Neural cell (in vitro differentiated cells): Measurements from ENCODE around the gene TM9SF2. TPM values are rescaled to one million over a fixed set of nuclear protein-coding genes. Genes with fewer than 3 reads are reported as not detected.

Experiments used
- H2AFZ ChIP-seq: fragments of 200-600, 300-800 bp; sonication (generic), shearing (Covaris generic); 2 replicates; pipeline ENCODE4 v1.6.0; 2014; ENCODE audit warnings: low read depth, mild to moderate bottlenecking, antibody characterized with exemption, low read length, moderate library complexity
- H3F3A ChIP-seq: fragments of 200-600 bp; shearing (Covaris generic); 2 replicates; pipeline ENCODE4 v1.6.1; 2016; ENCODE audit warnings: mild to moderate bottlenecking, moderate library complexity, mixed read lengths, antibody characterized with exemption, low read length; ENCODE audit not compliant: insufficient read depth, poor library complexity, severe bottlenecking
- H3K27ac ChIP-seq: fragments of 200-600, 300-800 bp; sonication (generic), shearing (Covaris generic); 2 replicates; pipeline ENCODE4 v1.5.1; 2014; ENCODE audit warnings: mild to moderate bottlenecking, low read length, moderate library complexity
- H3K27me3 ChIP-seq: fragments of 300-800, 200-600 bp; sonication (generic), shearing (Covaris generic); 2 replicates; pipeline ENCODE4 v1.6.0; 2014; ENCODE audit warnings: mild to moderate bottlenecking, low read depth, low read length, moderate library complexity; ENCODE audit not compliant: insufficient read depth
- H3K36me3 ChIP-seq: fragments of 300-800, 200-600 bp; sonication (generic), shearing (Covaris generic); 2 replicates; pipeline ENCODE4 v1.5.1; 2014; ENCODE audit warnings: mild to moderate bottlenecking, antibody characterized with exemption, low read length, moderate library complexity; ENCODE audit not compliant: insufficient read depth
- H3K4me2 ChIP-seq: fragments of 300-800, 200-600 bp; sonication (generic), shearing (Covaris generic); 2 replicates; pipeline ENCODE4 v1.6.0; 2014; ENCODE audit warnings: mild to moderate bottlenecking, low read length
- H3K4me3 ChIP-seq: fragments of 300-800, 200-600 bp; sonication (generic), shearing (Covaris generic); 2 replicates; pipeline ENCODE4 v1.5.1; 2014; ENCODE audit warnings: mild to moderate bottlenecking, low read length, moderate library complexity
- H3K79me2 ChIP-seq: fragments of 200-600 bp; shearing (Covaris generic); replicated peaks from 2 replicates; pipeline ENCODE4 v1.6.0; 2014; ENCODE audit warnings: mild to moderate bottlenecking, low read length, moderate library complexity; ENCODE audit not compliant: insufficient read depth
- H3K9ac ChIP-seq: fragments of 300-800, 200-600 bp; sonication (generic), shearing (Covaris generic); 2 replicates; pipeline ENCODE4 v1.6.1; 2016; ENCODE audit warnings: mild to moderate bottlenecking, low read length, mixed read lengths
- H3K9me2 ChIP-seq: fragments of 200-600 bp; shearing (Covaris generic); 2 replicates; pipeline ENCODE4 v1.6.1; 2016; ENCODE audit warnings: mild to moderate bottlenecking, low read length, mixed read lengths; ENCODE audit not compliant: insufficient read depth
- H3K9me3 ChIP-seq: fragments of 200-600, 300-800 bp; sonication (generic), shearing (Covaris generic); 2 replicates; pipeline ENCODE4 v1.6.1; 2016; ENCODE audit warnings: mild to moderate bottlenecking, mixed run types, low read length, moderate library complexity, mixed read lengths
- H4K20me1 ChIP-seq: fragments of 200-600 bp; shearing (Covaris generic); 2 replicates; pipeline ENCODE4 v1.6.1; 2016; ENCODE audit warnings: mild to moderate bottlenecking, mixed run types; ENCODE audit not compliant: insufficient read depth
- EP300 ChIP-seq: fragments of 450-650 bp; conservative IDR thresholded peaks from 2 replicates; pipeline ENCODE4 v1.6.1; 2014; ENCODE audit warnings: antibody characterized with exemption, mild to moderate bottlenecking, moderate library complexity; ENCODE audit not compliant: poor library complexity, severe bottlenecking
- EZH2 ChIP-seq: fragments of 200-600, 300-800 bp; shearing (Covaris generic), sonication (generic); IDR thresholded peaks from 2 replicates; pipeline ENCODE4 v1.6.1; 2014; ENCODE audit warnings: antibody characterized with exemption, low read length, borderline replicate concordance, mild to moderate bottlenecking; ENCODE audit not compliant: insufficient read depth, poor library complexity, severe bottlenecking
- MXI1 ChIP-seq: fragments of 450-650 bp; conservative IDR thresholded peaks from 2 replicates; pipeline ENCODE4 v1.6.1; 2014; ENCODE audit warnings: antibody characterized with exemption, mild to moderate bottlenecking; ENCODE audit not compliant: poor library complexity, severe bottlenecking
- POLR2AphosphoS5 ChIP-seq: IDR thresholded peaks from 2 replicates; pipeline ENCODE4 v1.6.1; 2012
- RAD21 ChIP-seq: fragments of 450-650 bp; conservative IDR thresholded peaks from 2 replicates; pipeline ENCODE4 v1.6.1; 2014; ENCODE audit warnings: antibody characterized with exemption, mild to moderate bottlenecking, moderate library complexity
- SMC3 ChIP-seq: fragments of 450-650 bp; conservative IDR thresholded peaks from 2 replicates; pipeline ENCODE4 v1.6.1; 2014; ENCODE audit warnings: antibody characterized with exemption, mild to moderate bottlenecking, moderate library complexity; ENCODE audit not compliant: poor library complexity
- TAF1 ChIP-seq: IDR thresholded peaks from 2 replicates; pipeline ENCODE4 v1.6.1; 2012; ENCODE audit warnings: low read depth
- polyA plus RNA-seq: library from polyadenylated mRNA; depleted of rRNA; stranded (reverse); fragments of >200 nt; gene quantifications from 2 replicates; pipeline ENCODE4 v1.2.3, GENCODE V29; 2014
- TF ChIP-seq, protein P1 (sequence below): fragments of 450-650 bp; IDR thresholded peaks from 2 replicates; pipeline ENCODE4 v1.5.1; 2014; ENCODE audit warnings: antibody characterized with exemption, mild to moderate bottlenecking, moderate library complexity; ENCODE audit not compliant: poor library complexity, severe bottlenecking
- TF ChIP-seq, protein P2 (sequence below): IDR thresholded peaks from 2 replicates; pipeline ENCODE4 v1.6.1; 2012; ENCODE audit warnings: borderline replicate concordance

The TM9SF2 gene
- polyA plus RNA-seq, 1 donor from 2014 or later = 128 TPM

DNA sequence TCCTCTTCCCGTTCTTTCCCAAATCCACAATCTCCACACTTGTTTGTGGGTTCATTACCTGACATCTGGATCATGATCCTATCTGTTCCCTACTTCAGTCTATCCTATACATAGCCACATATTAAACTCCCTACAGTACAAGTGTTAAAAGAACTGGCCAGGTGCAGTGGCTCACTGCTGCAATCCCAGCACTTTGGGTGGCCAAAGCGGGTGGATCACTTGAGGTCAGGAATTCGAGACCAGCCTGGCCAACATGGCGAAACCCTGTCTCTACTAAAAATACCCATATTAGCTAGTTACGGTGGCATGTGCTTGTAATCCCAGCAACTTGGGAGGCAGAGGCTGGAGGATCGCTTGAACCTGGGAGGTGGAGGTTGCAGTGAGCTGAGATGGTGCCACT, 88.3 kb downstream of the TM9SF2 start:
- Histone ChIP-seq H2AFZ (no peak overlapping the region), H3K9me3 (no peaks in the 10 kb centered on the region), H3K4me3 (no peak overlapping the region), H3F3A (no peaks in the 10 kb centered on the region), H3K27me3 (no peaks in the 10 kb centered on the region), H3K4me2 (no peak overlapping the region), H3K36me3 (no peaks in the 10 kb centered on the region), H3K9ac (no peak overlapping the region), H3K79me2 (no peaks in the 10 kb centered on the region), H3K27ac (no peak overlapping the region), H3K9me2 (no peaks in the 10 kb centered on the region), H4K20me1 (no peaks in the 10 kb centered on the region)
- TF ChIP-seq EZH2 (no peak), SMC3 (no peak), MXI1 (no peak), RAD21 (no peak), EP300 (no peak), POLR2AphosphoS5 (no peak), TAF1 (no peak)
- TF ChIP-seq, protein P1, sequence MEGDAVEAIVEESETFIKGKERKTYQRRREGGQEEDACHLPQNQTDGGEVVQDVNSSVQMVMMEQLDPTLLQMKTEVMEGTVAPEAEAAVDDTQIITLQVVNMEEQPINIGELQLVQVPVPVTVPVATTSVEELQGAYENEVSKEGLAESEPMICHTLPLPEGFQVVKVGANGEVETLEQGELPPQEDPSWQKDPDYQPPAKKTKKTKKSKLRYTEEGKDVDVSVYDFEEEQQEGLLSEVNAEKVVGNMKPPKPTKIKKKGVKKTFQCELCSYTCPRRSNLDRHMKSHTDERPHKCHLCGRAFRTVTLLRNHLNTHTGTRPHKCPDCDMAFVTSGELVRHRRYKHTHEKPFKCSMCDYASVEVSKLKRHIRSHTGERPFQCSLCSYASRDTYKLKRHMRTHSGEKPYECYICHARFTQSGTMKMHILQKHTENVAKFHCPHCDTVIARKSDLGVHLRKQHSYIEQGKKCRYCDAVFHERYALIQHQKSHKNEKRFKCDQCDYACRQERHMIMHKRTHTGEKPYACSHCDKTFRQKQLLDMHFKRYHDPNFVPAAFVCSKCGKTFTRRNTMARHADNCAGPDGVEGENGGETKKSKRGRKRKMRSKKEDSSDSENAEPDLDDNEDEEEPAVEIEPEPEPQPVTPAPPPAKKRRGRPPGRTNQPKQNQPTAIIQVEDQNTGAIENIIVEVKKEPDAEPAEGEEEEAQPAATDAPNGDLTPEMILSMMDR = no peak
- TF ChIP-seq, protein P2, sequence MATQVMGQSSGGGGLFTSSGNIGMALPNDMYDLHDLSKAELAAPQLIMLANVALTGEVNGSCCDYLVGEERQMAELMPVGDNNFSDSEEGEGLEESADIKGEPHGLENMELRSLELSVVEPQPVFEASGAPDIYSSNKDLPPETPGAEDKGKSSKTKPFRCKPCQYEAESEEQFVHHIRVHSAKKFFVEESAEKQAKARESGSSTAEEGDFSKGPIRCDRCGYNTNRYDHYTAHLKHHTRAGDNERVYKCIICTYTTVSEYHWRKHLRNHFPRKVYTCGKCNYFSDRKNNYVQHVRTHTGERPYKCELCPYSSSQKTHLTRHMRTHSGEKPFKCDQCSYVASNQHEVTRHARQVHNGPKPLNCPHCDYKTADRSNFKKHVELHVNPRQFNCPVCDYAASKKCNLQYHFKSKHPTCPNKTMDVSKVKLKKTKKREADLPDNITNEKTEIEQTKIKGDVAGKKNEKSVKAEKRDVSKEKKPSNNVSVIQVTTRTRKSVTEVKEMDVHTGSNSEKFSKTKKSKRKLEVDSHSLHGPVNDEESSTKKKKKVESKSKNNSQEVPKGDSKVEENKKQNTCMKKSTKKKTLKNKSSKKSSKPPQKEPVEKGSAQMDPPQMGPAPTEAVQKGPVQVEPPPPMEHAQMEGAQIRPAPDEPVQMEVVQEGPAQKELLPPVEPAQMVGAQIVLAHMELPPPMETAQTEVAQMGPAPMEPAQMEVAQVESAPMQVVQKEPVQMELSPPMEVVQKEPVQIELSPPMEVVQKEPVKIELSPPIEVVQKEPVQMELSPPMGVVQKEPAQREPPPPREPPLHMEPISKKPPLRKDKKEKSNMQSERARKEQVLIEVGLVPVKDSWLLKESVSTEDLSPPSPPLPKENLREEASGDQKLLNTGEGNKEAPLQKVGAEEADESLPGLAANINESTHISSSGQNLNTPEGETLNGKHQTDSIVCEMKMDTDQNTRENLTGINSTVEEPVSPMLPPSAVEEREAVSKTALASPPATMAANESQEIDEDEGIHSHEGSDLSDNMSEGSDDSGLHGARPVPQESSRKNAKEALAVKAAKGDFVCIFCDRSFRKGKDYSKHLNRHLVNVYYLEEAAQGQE = no peak

DNA sequence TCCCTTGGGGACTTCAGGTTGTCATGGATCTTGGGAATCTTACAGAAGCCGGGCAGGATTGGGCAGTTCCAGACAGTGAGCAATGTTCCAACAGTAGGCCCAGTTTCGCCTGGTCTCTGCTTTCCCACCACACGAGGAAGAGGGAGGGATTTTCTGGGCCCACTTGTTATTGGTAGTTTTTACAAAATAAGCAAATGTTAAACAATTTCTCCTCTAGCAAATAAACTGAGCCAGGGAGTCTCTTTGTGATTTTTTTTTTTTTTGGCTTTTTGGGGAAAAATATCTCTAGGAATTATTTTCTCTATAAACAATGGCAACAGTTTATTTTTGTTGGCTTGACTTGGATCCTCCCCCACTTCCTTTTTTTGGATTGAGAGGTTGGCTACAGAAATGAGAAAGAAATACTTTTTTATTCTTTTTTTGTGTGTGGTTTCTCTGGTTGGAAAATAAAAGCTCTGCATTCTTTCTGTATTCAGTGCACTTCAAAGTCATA, 89.3 kb downstream of the TM9SF2 start:
- H3F3A ChIP-seq = no peaks in the 10 kb centered on the region
- no peaks in the 10 kb centered on the region for H4K20me1 ChIP-seq
- TF ChIP-seq, protein P2 = no peak
- TF ChIP-seq, protein P1 = no peak
- TF ChIP-seq EZH2 (no peak), EP300 (no peak), POLR2AphosphoS5 (no peak), RAD21 (no peak), SMC3 (no peak), MXI1 (no peak), TAF1 (no peak)
- H3K27ac ChIP-seq = no peak overlapping the region
- H3K36me3 ChIP-seq = no peaks in the 10 kb centered on the region
- no peaks in the 10 kb centered on the region for H3K9me2 ChIP-seq
- H3K27me3 ChIP-seq = no peaks in the 10 kb centered on the region
- H3K9ac ChIP-seq = no peak overlapping the region
- no peak overlapping the region for H3K4me2 ChIP-seq
- no peak overlapping the region for H2AFZ ChIP-seq
- H3K79me2 ChIP-seq = no peaks in the 10 kb centered on the region
- no peak overlapping the region for H3K4me3 ChIP-seq
- no peaks in the 10 kb centered on the region for H3K9me3 ChIP-seq
